GM12864 (cell line): Measurements from ENCODE around the gene PDLIM1.

Source experiments
- DNase-seq: peaks from one replicate; pipeline ENCODE4 v3.0.0-alpha.2; 2011; ENCODE audit warnings: low read depth
- H3K4me3 ChIP-seq: 2 replicates; pipeline ENCODE4 v1.5.1; 2011; ENCODE audit warnings: mild to moderate bottlenecking, low read depth, low read length, control low read depth
- CTCF ChIP-seq: IDR thresholded peaks from 2 replicates; pipeline ENCODE4 v1.5.1; 2011; ENCODE audit warnings: low read depth, mild to moderate bottlenecking, moderate library complexity, low read length, control low read depth, inconsistent platforms; ENCODE audit errors: missing control alignments

Gene PDLIM1

GRCh38 chr10:95193944-95194343, 96.9 kb downstream of the PDLIM1 start, which contains the start of gene ACSM6:
ACSM6 (plus strand) TSS chr10:95194238; CDS start chr10:95194486, 248 bp downstream.
- no peak for TF ChIP-seq CTCF
- H3K4me3 ChIP-seq = no peak within 1 kb of the TSS
- no peak for DNase-seq

- H3K4me3 ChIP-seq = no peak overlapping the region
- no peak for TF ChIP-seq CTCF
- no peak for DNase-seq
Observed at GRCh38 chr10:95188593-95188992, 102.2 kb downstream of the PDLIM1 start.

GRCh38 chr10:95187617-95188016, 103.2 kb downstream of the PDLIM1 start:
- TF ChIP-seq CTCF = no peak
- no peak overlapping the region for H3K4me3 ChIP-seq
- no peak for DNase-seq
